ENCODE measurements around the gene GNG4. TPM values are rescaled to one million over a fixed set of nuclear protein-coding genes. Genes with fewer than 3 reads are reported as not detected.
"Not testable (repeated sequence)": the region's sequence is repeated elsewhere in the genome, so short reads cannot be mapped to it uniquely, and the experiment has no call there.

The GNG4 gene
- total RNA-seq, 1 donor from 2014 or later, result 3.7 TPM

DNA sequence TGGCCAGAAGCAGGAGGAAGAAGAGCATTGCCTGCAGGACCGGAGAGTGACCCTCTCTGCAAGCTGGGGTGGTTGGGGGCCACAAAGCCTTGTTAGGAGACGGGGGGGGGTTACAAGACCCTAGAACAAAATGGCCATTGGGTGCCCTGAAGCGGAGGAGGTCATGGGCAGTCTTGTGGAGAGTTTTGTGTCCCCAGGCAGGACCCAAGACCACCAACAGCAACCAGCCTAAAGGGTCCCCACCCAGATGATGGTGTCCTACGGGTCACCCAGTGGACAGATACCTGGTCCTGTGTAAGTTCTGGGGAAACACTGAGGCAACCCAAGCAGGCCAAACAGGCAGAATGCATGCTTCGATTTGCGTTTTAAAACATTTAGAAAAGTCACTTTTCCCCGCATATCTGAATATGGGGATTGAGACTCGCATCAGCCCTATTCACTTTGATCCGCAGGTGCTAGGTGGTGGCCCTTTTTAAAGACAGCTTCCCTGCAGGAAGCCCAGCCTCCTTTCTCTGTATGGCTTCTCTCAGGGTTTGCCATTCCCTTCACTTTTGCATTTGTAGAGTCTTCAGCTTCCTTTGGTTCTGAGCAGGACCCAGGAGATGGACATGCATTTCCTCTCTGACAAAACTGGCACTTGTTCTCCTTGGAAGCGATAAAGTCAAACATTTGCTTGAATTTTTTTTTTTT lies 21.1 kb downstream of the GNG4 start:
- intact Hi-C loops (cut with micrococcal nuclease), result no loop called here

DNA sequence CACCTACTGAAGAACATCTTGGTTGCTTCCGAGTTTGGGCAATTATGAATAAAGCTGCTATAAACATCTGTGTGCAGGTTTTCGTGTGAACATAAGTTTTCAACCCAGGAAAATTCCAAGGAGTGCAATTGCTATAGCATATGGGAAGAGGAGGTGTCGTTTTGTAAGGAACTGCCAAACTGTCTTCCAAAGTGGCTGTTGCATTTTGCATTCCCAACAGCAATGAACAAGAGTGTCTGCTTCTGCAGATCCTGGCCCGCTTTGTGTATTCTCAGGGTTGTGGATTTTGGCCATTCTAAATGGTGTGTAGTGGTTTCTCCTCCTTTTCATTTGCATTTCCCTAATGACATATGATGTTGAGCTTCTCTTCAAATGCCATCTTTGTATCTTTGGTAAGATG lies 23.8 kb downstream of the GNG4 start:
- intact Hi-C loops (cut with micrococcal nuclease), result no loop called here

DNA sequence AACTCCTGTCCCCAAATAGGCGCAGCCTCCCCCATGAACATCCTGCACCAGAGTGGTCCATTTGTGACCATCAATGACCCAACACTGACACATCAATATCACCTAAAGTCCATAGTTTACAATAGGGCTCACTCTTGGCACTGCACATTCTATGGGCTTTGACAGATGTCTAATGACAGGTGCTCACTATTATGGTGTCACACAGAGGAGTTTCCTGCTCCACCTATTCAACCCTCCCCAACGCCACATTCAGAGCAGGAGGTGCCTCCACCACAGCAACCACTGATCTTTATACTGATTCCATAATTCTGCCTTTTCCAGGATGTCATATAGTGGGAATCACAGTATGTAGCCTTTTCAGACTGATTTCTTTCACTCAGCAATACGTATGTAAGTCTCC lies 24.2 kb downstream of the GNG4 start:
- intact Hi-C loops (cut with micrococcal nuclease), result no loop called here

DNA sequence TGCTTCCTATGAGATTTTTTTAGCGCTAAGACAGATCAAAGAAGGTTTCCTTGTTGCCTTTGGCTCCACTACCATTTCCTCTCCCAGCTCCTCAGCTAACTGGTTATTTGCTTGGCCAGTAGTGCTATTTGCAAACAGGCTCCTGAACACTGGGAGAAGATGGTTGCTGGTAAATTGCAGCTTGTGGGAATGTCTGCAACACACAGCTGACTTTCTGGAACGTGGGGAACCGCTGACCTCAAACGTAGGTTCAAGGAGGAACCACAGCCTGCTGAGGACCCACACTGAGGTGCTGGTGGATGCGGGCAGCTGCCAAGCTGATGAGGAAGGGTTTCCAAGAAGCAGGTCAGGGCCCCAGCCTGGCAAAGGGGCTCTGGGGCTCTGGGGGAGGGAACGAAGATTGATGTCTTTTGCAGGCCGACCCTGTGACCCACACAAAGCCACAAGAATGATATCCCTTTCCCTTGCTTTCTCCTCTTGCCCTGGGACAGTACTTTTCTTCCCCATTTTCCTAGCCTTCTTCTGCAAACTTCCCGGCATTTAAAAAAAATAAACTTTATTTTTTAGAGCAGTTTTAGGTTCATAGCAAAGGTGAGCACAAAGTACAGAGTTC lies 24.8 kb downstream of the GNG4 start:
- intact Hi-C loops (cut with micrococcal nuclease), result no loop called here

DNA sequence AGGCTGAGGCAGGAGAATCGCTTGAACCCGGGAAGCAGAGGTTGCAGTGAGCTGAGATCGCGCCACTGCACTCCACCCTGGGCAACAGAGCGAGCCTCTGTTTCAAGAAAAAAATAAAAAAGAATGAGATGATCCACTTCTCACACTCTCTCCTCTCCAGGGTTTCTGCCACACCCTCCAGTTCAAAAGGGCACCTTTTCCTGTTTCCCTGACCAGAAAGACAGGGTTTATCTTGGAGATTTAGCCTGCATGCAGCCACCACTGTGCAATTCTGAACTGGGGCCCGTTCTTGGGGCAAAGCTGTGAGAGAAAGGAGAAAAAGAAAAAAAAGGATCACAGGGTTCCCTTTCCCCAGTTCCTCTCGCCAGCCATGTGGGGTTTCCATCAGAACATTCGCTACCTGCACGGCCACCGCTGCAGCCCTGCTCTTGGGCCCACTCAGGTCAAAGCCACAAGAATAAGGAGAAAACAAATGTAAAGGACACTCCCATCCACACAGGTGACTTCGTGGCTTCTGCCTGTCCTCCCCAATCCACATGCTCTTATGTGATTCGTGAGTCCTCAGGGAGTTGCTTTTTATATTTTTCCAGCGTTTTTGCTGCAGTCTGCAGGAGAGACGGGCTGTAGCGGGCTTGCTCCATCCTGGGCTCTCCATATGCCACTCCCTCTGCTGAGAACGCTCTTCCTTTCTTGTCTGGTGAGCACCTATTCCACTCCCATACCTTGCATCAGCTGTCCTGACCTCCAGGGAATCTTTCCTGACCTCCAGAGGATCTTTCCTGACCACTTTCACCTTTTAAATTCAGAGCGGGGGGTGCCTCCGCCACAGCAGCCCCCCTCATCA lies 26.4 kb downstream of the GNG4 start:
- intact Hi-C loops (cut with micrococcal nuclease), result no loop called here

DNA sequence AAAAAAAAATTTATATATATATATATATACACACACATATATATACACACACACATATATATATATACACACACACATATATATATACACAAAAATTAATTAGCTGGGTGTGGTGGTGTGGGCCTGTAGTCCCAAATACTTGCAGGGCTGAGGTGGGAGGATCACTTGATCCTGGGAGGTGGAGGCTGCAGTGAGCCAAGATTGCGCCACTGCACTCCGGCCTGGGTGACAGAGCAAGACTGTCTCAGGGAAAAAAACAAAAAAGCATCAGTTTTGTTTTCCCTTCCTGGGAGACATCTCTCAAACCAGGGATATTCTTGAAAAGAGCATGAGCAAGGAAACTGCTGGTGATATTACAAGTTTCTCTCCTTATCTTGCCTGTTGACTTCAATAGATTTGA lies 30.4 kb downstream of the GNG4 start:
- intact Hi-C loops (cut with micrococcal nuclease), result not testable (repeated sequence)

DNA sequence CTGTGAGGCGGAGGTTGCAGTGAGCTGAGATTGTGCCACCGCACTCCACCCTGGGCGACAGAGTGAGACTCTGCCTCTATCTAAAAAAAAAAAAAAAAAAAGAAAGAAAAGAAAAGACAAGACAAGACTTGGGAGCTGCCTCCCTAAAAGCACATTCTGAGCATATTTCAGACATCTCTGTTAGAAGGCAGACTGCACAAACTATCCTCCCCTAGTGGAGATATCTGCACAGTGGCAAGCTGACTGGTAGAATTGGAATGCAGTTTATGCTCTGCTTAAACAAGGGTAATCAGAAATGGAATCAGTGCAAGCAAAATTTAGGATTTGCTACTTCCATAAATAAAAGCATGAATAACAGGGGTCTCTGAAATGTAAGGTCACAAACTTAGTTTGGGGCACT lies 31.8 kb downstream of the GNG4 start:
- intact Hi-C loops (cut with micrococcal nuclease), result no loop called here

DNA sequence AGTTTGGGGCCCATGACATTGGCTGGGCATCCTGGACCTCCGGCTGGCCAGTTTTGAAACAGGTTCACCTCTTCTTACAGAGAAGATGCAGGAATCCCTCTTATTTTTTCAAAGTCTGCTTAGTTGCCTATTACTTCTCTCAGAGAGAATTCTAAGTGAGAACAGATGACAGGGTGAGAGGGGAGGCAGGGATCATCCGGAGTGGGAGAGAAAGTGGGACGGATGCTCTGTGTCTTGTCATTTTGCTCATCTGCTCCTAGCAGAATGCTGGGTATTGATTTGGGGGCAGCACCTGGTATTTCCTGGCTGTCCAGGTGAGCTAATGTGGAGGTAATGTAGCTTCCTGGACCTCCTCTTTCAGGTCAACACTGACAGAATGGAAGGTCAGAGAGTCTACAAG lies 32.4 kb downstream of the GNG4 start:
- intact Hi-C loops (cut with micrococcal nuclease), result no loop called here

DNA sequence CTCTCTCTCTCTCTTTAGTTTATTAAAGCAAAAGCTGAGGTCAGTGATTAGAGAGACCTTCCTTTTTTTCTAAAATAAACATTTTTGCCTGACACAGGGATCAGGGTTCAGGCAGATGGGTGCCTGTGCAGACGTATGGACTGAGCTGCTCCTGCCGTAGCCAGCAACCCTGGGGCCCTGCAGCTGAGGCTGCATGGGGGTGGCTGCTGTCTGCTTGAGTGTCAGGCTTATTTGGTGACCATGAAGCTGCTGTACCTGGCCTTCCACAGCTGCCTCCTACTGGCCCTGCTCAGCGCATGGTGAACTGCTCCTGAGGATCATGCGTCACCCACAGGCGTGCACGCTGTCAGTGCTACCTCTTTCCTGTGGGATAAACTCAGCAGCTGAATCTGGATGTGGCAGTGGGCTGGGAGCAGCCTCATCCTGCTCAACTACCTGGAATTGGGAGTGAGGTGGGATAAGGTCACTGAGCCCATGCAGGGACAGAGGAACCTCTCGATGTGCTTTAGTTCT lies 35.1 kb downstream of the GNG4 start:
- intact Hi-C loops (cut with micrococcal nuclease), result no loop called here

DNA sequence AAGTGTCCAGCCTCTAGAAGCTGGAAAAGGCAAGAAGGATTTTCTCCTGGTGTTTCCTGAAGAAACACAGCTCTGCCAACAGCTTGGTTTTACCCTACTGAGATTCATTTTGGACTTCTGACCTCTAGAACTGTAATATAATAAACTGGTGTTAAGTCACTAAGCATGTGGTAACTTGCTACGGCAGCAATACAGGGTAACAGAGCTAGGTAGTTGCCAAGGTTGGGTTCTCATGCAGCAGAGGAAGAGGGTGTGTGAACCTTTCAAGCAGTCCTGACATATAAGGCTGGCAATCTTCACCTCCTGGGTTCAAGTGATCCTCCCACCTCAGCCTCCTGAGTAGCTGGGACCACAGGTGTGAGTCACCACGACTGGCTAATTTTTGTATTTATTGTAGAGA lies 36.0 kb downstream of the GNG4 start:
- intact Hi-C loops (cut with micrococcal nuclease), result no loop called here

DNA sequence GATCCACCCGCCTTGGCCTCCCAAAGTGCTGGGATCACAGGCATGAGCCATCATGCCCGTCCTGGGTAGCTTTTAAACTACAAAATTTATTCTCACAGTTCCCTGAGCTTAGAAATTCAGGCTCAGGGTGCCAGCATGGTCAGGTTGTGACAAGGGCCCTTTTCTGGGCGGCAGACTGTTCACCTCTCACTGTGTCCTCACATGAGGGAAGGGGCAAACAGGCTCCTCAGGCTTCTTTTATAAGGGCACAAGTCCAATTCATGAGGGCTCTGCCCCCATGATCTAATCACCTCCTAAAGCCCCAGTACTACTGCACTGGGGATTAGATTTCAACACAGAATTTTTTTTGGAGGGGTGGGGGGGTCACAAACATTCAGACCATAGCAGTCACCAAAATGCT lies 36.8 kb downstream of the GNG4 start:
- intact Hi-C loops (cut with micrococcal nuclease), result no loop called here

DNA sequence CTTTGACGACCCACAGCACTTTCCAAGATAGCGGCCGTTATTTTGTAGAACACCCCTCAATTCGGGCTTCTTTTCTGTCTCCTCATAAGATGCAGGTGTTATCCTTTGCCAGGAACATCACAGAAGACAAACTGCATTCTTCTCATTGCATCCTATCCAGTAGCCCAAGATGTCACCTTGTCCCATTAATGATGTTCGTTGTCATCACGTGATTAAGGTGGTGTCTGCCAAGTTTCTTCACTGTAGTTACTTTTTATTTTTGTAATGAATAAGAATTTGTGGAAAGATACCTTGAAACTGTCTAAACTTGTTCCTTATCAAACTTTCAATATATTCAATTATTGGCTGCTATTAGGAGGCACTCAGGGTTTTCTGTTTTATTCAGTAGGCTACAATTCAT lies 39.4 kb downstream of the GNG4 start:
- intact Hi-C loops (cut with micrococcal nuclease), result no loop called here

DNA sequence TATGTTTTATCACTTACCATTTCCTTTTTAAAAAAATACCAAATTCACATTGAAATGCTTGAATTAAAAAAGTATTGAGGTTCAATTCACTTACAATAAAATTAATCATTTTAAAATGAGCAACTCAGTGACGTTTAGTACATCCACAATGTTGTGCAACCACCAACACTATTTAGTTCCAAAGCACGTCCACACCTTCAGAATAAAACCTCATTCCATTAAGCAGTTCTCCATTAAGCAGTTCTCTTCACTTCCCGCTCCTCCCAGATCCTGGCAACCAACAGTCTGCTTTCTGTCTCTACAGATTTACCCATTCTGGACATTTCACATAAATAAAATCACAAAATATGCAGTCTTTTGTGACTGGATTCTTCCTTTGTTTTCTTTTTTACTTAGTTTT lies 41.3 kb downstream of the GNG4 start:
- intact Hi-C loops (cut with micrococcal nuclease), result no loop called here

DNA sequence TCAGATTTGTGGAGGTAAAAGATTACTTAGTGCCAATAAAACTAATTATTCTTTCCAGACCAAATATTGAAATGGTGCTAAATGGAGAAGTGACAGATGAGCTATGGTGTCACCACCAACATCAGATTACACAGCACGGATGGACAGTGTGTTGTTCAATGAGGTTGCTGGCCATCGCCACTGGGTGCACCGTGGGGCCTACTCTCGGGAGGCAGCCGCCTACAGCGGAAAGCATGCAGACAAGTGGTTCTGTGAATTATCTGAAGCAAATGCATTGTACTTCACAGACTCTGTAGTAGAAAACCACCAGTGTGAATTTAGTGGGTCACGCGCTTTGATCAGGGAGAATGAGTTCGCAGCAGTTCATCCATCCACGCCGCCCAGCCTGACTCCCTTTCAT lies 42.3 kb downstream of the GNG4 start:
- intact Hi-C loops (cut with micrococcal nuclease), result no loop called here

DNA sequence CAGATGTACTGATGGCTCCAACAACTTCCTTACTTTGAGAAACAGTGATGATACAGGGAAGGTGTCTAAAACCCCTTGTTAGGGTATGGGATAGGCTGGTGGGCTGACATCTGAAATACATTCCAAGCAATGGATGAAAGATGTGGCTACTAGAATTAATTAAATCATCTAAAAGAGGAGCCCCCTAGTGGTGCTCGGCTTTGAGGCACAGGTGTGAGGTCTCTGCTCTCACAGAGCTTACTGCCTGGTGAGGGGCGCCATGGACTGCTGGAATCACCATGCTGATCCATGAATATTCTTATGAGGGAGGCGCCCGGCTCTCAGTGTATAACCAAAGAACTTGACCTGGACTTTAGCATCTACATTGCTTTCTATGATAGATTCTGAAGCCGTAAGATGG lies 48.5 kb downstream of the GNG4 start:
- intact Hi-C loops (cut with micrococcal nuclease), result no loop called here

DNA sequence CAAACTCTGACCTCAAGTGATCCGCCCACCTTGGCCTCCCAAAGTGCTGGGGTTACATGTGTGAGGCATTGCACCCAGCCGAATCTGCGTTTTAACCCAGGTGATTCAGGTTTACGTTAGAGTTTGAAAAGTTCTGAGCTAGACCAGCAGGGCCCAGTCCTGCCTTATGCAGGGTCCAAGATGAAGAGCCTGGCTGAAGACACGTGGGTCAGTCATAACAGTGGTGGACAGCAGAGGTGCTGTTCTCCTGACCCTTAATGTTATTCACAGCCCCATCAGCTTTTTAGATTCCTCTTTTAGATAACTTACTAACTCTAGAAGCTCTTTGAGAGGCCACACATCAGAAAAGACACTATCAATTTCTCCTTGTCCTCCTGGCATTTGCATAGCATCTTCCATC lies 50.0 kb downstream of the GNG4 start:
- intact Hi-C loops (cut with micrococcal nuclease), result no loop called here

DNA sequence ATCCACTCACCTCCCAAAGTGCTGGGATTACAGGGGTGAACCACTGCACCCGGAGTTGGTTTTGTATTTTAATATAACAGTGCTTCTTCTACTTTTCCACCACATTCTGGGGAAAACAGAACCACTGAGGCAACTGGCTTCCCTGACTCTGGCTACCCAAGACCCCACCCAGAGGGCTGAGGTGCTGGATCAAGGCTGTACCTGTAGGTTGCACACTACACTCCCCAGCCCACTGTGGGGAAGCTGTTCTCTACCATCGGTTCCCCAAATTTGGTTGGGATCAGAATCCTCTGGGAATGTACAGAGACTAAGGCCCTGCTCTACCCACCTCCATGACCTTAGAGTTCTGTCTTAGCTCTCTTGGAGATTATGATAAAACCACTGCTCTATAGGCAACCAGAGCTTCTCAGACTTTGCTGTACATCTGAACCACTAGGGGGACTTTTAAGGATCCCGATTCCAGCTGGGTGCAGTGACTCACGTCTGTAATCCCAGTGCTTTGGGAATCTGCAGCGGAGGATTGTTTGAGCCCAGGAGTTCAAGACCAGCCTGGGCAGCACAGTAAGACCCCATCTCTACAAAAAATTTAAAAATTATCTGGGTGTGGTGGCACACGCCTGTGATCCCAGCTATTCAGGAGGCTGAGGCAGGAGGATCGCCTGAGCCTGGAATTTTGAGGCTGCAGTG lies 51.6 kb downstream of the GNG4 start:
- intact Hi-C loops (cut with micrococcal nuclease), result no loop called here

DNA sequence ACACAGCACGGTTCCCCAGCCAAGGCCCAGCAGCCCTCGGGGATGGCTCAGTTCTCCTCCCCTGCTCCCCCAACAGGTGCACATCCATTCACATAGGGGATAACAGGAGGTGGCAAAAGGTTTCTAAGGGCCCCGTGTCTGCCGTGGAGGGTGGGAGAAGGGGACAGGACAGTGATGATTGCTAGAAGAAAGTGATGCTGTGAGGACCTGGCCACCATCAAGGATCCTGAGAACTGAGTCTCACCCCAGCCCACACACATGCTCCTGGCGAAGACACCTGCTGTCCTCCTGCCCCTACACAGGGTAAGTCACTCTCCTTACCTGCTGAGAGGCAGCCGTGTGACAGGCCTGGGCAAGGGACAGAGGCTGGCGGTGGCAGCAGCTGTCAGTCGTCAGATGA lies 54.5 kb downstream of the GNG4 start:
- intact Hi-C loops (cut with micrococcal nuclease), result no loop called here

DNA sequence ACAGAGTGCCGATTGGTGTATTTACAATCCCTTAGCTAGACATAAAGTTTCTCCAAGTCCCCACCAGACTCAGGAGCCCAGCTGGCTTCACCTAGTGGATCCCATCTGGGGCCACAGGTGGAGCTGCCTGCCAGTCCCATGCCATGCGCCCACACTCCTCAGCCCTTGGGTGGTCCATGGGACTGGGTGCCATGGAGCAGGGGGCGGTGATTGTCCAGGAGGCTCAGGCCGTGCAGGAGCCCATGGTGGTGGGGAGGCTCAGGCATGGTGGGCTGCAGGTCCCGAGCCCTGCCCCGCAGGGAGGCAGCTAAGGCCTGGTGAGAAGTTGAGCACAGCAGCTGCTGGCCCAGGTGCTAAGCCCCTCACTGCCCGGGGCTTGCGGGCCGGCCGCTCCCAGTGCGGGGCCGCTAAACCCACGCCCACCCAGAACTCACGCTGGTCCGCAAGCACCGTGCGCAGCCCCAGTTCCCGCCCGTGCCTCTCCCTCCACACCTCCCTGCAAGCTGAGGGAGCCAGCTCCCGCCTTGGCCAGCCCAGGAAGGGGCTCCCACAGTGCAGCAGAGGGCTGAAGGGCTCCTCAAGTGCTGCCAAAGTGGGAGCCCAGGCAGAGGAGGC lies 55.2 kb downstream of the GNG4 start:
- intact Hi-C loops (cut with micrococcal nuclease), result not testable (repeated sequence)

DNA sequence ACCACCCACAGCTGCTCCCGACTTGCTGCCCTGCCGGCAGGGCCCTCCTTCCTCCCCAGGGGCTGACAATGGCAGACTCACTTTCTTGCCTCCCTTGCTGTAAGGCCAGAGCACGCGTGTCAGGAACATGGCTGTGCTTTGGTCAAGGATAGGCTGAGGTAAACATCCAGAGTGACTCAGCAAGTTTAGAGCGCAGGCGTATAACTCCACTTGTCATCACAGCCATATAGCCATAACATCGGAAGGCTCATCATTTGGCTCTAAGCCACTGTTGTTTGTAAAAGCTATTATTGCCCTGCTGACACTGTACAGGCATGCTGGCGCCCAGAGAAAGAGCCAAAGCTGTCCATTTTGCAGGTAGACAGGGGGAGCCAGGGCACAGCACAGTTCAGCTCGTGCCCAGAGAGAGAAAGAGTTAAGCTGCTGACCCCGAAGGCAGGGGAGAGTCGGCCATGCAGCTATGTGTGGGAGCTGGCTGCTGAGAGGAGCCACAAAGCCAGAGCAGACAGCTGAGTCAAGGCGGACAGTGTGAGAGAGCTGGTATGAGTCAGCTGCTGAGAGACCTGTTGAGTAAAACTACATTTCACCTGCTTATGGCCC lies 60.6 kb downstream of the GNG4 start:
- intact Hi-C loops (cut with micrococcal nuclease), result no loop called here

DNA sequence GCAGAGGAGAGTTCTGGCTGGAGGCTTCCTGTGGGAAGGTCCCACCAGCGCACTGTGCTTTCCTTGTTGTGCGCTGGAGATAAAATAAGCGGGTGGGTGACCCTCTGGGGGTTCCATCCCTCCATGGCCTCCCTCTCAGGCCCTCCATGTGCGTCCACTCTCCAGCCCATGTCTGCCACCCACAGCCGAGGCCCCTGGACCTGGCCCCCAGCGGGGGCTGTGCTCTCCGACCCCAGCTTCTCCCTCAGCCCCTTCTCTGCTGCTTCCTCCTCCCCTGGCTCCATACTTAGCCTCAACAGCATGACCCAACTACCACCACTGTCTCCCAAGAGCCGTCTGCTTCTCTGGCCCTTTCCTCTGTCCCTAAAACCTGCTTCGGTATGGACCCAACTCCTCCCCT lies 61.4 kb downstream of the GNG4 start:
- intact Hi-C loops (cut with micrococcal nuclease), result no loop called here

Data from T-helper 1 cell treated with Interleukin-12 subunit alpha and Interleukin-12 subunit beta and Interleukin-4 antibody, amounts not matched to agents 30 ng/mL and 1 ng/mL, for 36 hours (primary cell).